ENCODE measurements around the gene SLC25A13. TPM values are rescaled to one million over a fixed set of nuclear protein-coding genes. Genes with fewer than 3 reads are reported as not detected.

SLC25A13 gene
- total and polyA plus RNA-seq, 8 donors, result 20.2 to 41.2 (median 25.1) TPM

DNA sequence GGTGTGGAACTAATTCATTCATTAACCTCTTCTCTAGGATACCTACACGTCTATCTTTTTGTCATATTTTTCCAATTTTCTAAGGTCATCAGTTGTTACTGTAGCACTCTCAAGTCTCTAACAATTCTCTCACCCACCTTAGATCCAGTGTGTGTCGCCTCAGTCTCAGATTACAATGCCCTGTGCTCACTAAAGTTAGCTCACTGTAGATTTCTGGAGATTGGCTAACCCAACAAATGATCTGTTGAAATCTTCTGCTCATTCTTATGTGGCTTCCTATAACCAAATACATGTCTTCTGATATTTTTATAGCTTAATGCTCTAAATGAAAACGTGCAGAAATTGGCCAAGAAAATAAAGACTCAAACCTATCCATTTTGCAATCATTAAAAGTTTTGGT is 142.6 kb downstream of the SLC25A13 start:
- intact Hi-C loops (cut with DNase I), result no loop called here
- no peaks in the 10 kb centered on the region for H3K9me3 ChIP-seq
- peaks cover 0 to 92% of the 10 kb centered on the region in 2 donors for H3K36me3 ChIP-seq
- no peaks in the 10 kb centered on the region for H3K4me1 ChIP-seq
- H3K27me3 ChIP-seq, result no peaks in the 10 kb centered on the region
- H3K4me3 ChIP-seq, result no peak overlapping the region
- DNase-seq, result no peak
- no peak overlapping the region for H3K27ac ChIP-seq
- no peak for ATAC-seq
- TF ChIP-seq, protein P1, sequence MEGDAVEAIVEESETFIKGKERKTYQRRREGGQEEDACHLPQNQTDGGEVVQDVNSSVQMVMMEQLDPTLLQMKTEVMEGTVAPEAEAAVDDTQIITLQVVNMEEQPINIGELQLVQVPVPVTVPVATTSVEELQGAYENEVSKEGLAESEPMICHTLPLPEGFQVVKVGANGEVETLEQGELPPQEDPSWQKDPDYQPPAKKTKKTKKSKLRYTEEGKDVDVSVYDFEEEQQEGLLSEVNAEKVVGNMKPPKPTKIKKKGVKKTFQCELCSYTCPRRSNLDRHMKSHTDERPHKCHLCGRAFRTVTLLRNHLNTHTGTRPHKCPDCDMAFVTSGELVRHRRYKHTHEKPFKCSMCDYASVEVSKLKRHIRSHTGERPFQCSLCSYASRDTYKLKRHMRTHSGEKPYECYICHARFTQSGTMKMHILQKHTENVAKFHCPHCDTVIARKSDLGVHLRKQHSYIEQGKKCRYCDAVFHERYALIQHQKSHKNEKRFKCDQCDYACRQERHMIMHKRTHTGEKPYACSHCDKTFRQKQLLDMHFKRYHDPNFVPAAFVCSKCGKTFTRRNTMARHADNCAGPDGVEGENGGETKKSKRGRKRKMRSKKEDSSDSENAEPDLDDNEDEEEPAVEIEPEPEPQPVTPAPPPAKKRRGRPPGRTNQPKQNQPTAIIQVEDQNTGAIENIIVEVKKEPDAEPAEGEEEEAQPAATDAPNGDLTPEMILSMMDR (IDR thresholded peaks at IDR 0.05), result no peak

DNA sequence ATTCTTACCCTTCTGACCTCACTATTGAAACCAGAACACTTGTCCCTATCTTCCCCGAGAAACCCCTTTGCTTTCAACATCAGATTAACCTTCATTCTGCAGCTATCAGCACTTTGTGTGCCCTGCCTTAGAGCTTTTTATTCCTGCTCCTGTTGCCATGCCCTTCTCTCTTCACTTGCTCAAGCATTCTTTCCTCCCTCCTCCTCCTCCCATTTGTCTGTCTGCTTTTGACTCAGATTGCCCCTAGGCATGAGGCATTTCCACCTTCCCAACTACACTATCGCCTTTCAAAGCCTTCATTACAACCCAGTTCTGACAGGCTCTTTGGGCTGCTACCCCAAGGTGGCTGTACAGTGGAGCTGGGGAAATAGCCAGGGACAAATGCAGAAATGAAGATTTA is 143.3 kb downstream of the SLC25A13 start:
- intact Hi-C loops (cut with DNase I), result no loop called here
- no peaks in the 10 kb centered on the region for H3K9me3 ChIP-seq
- TF ChIP-seq, protein P1 (IDR thresholded peaks at IDR 0.05), result no peak
- no peak overlapping the region for H3K4me3 ChIP-seq
- ATAC-seq (no peak), DNase-seq (no peak)
- H3K27me3 ChIP-seq, result no peaks in the 10 kb centered on the region
- peaks cover 0 to 92% of the 10 kb centered on the region in 2 donors for H3K36me3 ChIP-seq
- no peaks in the 10 kb centered on the region for H3K4me1 ChIP-seq
- H3K27ac ChIP-seq, result no peak overlapping the region

DNA sequence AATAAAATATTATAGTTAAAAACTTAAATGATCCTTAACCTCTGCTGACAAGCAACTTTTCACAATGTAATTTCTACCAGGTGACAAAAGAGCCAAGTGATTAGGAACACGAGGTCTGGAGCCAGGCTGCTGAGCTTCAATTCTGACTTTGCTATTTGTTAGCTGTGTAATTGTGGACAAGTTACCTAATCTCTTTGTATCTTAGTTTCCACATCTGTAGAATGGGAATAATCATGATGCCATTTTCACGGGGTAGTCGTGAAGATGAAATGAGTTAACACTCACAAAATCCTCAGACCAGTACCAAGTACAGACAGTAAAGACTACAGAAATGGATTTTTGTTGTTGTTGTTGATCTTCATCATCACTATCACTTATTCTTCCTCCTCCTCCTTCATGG is 144.5 kb downstream of the SLC25A13 start:
- Histone ChIP-seq H3K4me3 (no peak overlapping the region), H3K36me3 (peaks cover 0 to 90% of the 10 kb centered on the region in 2 donors), H3K27me3 (no peaks in the 10 kb centered on the region), H3K27ac (no peak overlapping the region), H3K4me1 (no peaks in the 10 kb centered on the region), H3K9me3 (no peaks in the 10 kb centered on the region)
- ATAC-seq (no peak), DNase-seq (no peak)
- intact Hi-C loops (cut with DNase I), result no loop called here
- TF ChIP-seq, protein P1 (IDR thresholded peaks at IDR 0.05), result no peak

DNA sequence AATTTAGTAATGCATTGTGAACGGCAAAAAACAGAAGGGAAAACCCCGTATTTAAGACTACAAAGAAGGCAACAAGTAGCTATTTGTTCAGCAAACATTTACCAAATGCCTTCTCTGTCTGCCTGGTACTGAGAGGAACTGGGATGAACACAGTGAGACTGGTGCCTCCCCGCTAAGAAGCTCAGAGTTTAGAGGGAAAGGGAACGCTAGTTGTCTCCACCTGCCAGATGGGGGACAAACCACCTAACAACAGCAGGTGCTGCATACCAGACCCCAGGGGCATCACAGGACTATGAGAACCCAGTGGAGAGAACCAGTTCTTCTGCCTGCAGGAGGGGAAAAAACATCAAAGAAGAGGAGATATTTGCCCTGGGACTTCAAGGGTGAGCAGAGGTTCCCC is 147.1 kb downstream of the SLC25A13 start:
- intact Hi-C loops (cut with DNase I), result no loop called here
- no peak for ATAC-seq
- Histone ChIP-seq H3K4me3 (no peak overlapping the region), H3K9me3 (no peaks in the 10 kb centered on the region), H3K27ac (no peak overlapping the region), H3K36me3 (peaks cover 0 to 86% of the 10 kb centered on the region in 2 donors), H3K27me3 (no peaks in the 10 kb centered on the region), H3K4me1 (no peaks in the 10 kb centered on the region)
- TF ChIP-seq, protein P1 (IDR thresholded peaks at IDR 0.05), result no peak
- no peak for DNase-seq

DNA sequence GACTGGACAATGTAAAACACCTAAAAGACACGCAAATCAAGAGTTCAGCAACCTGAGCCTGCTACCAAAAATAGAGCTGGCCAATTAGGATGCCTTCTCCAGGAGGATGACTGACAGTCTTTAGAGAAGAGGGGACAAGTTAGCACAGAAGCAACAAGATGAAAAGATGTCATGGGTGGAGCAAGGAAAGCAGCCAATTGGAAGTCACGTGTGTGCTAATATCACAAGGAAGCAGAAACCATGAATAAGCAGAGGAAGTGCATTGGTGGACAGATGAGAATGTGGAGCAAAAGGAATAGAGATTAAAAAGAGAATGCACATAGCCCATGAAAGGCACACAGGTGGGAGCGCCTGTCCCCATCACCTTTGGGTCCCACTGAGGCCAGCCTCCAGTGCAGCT is 148.1 kb downstream of the SLC25A13 start:
- peaks cover 0 to 89% of the 10 kb centered on the region in 2 donors for H3K36me3 ChIP-seq
- TF ChIP-seq, protein P1 (IDR thresholded peaks at IDR 0.05), result no peak
- no peak for ATAC-seq
- DNase-seq, result no peak
- intact Hi-C loops (cut with DNase I), result no loop called here
- no peaks in the 10 kb centered on the region for H3K4me1 ChIP-seq
- H3K9me3 ChIP-seq, result no peaks in the 10 kb centered on the region
- no peak overlapping the region for H3K4me3 ChIP-seq
- no peaks in the 10 kb centered on the region for H3K27me3 ChIP-seq
- no peak overlapping the region for H3K27ac ChIP-seq

All from left lung (tissue), 10 donors.